HG03196 (cell line): ENCODE data around the gene SLC33A1.

Experiments
- ATAC-seq: cut with Tn5 transposase; IDR thresholded peaks from one replicate; pipeline ENCODE4 v1.9.1; 2021; ENCODE audit not compliant: unreplicated experiment

SLC33A1 gene

DNA sequence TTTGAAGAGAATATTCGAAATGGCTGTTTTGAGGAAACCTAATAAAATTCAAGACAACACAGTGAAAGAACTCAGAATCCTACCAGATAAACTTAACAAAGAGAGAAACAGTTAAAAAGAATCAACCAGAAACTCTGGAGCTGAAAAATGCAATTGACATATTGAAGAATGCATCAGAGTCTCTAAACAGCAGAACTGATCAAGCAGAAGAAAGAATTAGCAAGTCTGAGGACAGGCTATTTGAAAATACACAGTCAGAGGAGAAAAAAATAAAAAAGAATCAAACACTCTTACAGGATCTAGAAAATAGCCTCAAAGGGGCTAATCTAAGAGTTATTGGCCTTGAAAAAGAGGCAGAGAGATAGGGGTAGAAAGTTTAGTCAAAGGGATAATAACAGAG, 61.7 kb downstream of the SLC33A1 start:
- no peak for ATAC-seq

DNA sequence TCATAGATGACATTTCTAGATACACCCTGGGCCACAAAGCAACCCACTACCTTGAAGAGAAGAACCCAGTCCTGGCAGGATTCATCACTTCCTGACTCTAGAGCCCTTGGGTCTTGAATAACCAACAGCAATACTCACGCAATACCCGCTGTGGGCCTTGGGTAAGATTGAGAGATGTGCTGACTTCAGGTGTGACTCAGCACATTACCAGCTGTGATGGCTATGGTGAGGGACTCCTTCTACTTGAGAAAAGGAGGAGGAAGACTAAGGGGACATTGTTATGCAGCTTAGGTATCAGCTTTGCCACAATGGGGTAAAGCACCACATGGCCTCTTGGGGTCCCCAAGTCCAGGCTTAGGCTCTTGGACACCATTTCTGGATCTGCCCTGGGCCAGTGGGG, 63.0 kb downstream of the SLC33A1 start:
- no peak for ATAC-seq

DNA sequence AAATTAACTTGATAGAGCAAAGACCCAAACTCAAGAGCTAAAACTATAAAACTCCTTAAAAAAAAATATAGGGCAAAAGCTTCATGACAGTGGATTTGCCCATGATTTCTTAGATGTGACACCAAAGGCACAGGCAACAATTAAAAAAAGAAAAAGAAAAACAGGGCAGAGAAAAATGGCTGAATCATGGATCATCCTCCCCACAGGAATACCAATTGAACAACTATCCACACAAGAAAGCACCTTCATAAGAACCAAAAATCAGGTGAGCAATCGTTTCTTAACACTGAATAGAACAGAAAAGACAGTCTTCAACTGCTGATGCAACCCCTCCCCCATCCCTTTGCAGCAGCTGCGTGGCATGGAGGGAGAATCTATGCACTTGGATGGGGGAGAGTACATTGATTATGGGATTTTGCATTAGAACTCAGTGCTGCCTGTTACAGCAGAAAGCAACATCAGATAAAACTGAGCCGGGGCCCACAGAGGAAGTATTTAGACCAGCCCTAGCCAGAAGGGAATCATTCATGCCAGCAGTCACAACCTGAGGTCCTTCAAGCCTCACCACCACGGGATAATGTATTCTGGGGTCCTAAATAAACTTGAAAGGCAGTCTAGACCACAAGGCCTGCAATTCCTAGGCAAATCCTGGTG, 63.8 kb downstream of the SLC33A1 start:
- ATAC-seq = no peak

DNA sequence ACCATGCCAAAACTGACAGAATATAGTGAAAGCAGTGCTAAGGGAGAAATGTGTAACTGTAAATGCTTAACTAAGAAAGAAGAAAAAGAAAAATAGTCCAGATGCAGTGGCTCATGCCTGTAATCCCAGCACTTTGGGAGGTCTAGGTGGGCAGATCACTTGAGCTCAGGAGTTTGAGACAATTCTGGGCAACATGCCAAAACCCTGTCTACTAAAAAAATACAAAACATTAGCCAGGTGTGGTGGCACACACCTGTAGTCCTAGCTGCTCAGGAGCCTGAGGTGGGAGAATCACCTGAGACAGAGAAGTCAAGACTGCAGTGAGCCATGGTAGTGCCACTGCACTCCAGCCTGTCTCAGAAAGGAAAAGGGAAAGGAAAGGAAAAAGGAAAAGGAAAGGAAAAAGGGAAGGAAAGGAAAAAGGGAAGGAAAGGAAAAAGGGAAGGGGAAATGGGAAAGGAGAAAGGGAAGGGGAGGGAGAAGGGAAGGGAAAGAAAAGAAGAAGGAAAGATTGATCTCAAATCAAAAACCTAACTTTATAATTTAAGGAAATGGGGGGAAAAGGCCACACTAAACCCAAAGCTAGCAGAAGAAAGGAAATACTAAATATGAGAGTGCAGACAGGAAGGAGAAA, 68.4 kb downstream of the SLC33A1 start:
- ATAC-seq = no peak

DNA sequence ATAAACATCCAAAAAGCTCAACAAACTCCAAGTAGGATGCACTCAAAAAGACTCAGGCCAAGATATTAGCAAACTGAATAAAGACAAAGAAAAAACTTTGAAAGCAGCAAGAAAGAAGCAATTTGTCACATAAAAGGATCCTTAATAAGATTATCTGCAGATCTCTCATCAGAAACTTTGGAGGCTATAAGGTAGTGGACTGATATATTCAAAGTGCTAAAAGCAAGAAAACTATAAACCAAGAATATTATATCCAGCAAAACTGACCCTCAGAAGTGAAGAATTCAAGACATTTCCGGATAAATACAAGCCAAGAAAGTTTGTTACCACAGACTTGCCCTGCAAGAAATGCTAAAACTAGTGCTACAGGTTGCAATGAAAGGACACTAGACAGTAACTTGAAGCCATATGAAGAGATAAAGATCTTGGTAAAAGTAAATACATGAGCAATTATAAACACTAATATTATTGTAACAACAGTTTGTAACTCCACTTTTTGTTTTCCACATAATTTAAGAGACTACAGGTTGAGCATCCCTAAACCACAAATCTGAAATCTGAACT, 71.8 kb downstream of the SLC33A1 start:
- no peak for ATAC-seq

DNA sequence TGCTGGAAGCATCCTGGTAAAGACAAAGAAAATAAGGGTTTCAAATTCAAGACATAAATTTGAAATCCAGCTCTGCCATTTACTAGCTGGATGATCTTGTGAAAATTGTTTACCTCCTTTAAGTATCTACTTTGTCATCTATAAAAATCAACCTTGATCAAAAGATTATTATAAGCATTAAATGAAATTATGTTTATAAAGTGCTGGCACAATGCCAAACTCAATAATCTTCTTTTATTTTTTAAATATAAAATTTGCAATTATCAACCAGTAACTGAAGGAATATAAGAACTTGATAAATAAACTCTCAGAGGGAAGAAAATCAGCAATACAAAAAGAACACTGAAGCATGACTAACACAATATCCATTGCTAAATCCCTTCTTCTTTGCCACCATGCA, 73.9 kb downstream of the SLC33A1 start:
- no peak for ATAC-seq

DNA sequence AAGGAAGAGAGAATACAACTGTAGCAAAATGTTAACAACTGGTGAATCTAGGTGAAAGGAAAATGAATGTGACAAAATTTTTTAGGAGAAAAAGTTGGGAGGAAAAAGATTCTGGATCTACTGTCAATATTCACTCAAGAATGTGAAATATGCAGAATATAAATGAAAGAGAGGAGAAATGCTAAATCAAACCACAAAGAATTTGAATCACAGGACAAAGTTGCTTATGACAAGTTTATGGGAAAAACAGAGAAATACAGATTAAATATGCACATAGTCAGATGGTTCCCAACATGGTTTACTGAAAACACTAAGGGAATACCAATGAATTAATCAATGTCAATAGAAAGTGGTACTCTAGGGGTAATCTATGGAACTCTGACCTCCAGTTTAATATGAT, 75.8 kb downstream of the SLC33A1 start:
- ATAC-seq = no peak

DNA sequence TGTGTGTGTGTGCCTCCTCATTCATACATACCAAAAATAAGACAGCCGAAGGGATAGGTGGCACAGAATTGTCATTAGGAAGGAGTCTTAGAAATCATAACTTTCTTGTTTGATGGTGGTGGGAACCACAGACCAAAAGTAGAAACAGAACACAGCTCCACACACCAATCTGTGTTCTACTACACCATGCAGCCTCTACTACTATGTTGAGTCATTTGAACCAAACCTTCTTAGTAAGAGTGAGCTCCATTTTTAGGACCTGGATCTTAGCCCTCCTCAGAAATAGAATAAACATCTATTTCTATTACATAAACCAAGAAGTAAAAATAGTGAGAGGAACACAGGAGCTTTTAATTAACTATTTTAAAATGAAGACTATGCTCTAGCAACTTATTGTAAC, 81.4 kb downstream of the SLC33A1 start:
- ATAC-seq = no peak

DNA sequence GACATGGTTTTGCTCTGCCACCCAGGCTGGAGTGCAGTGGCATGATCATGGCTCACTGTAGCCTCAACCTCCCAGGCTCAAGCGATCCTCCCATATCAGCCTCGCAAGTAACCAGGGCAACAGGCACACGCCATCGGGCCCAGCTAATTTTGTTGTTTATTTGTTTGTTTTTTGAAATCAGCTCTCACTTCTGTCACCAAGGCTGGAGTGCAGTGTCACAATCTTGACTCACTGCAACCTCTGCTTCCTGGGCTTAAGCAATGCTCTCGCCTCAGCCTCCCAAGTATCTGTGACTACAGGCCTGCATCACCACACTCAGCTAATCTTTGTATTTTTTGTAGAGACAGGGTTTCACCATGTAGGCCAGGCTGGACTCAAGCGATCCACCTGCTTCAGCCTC, 83.1 kb downstream of the SLC33A1 start:
- no peak for ATAC-seq
